K562 (cell line): ENCODE results near the gene NEURL1B. TPM values are rescaled to one million over a fixed set of nuclear protein-coding genes. Genes with fewer than 3 reads are reported as not detected.

Experiments
- ADNP ChIP-seq: fragments of 200-800 bp; sonication (Bioruptor generic); IDR thresholded peaks from 2 replicates; pipeline ENCODE4 v1.6.1; 2016; ENCODE audit warnings: missing genetic modification characterization, missing compliant biosample characterization
- AFF4 ChIP-seq: sonication (generic); formaldehyde crosslinking; IDR thresholded peaks from 2 replicates; pipeline ENCODE4 v1.8.0; 2023; ENCODE audit warnings: mild to moderate bottlenecking, missing genetic modification reagents
- CTCF ChIP-seq, 3 experiments: IDR thresholded peaks in 2 of 3; conservative IDR thresholded peaks in 1 of 3; 2 replicates each; pipeline ENCODE4 v1.5.1; 2011 to 2012; ENCODE audit warnings: low read length in 3 of 3, mild to moderate bottlenecking in 3 of 3, control low read depth in 2 of 3, improper control_type of control experiment in 1 of 3, inconsistent platforms in 1 of 3, low read depth in 1 of 3, mixed read lengths in 1 of 3, moderate library complexity in 1 of 3; ENCODE audit not compliant: insufficient read depth in 2 of 3
- CTCFL ChIP-seq: IDR thresholded peaks from 2 replicates; pipeline ENCODE4 v1.6.1; 2011; ENCODE audit warnings: borderline replicate concordance, low read depth, mild to moderate bottlenecking, moderate library complexity, low read length; ENCODE audit not compliant: insufficient read depth, poor library complexity, severe bottlenecking
- ETV1 ChIP-seq: fragments of 450-650 bp; conservative IDR thresholded peaks from 2 replicates; pipeline ENCODE4 v1.6.1; 2016; ENCODE audit warnings: missing genetic modification characterization, control low read depth, low read depth, missing compliant biosample characterization
- PURB ChIP-seq: sonication (generic); formaldehyde crosslinking; IDR thresholded peaks from 2 replicates; pipeline ENCODE4 v1.9.0; 2021; ENCODE audit warnings: low read depth, mild to moderate bottlenecking, missing genetic modification reagents
- RBM17 ChIP-seq: fragments of 200-400 bp; formaldehyde crosslinking; IDR thresholded peaks from 2 replicates; pipeline ENCODE4 v1.6.1; 2017; ENCODE audit warnings: low read depth, mild to moderate bottlenecking, low read length, borderline replicate concordance
- RFX7 ChIP-seq: fragments of 250-450 bp; sonication (Bioruptor Pico); IDR thresholded peaks from 2 replicates; pipeline ENCODE4 v1.5.1; 2021; ENCODE audit warnings: mild to moderate bottlenecking
- SMARCB1 ChIP-seq: IDR thresholded peaks from 2 replicates; pipeline ENCODE4 v1.6.1; 2011; ENCODE audit warnings: improper control_type of control experiment, low read depth; ENCODE audit not compliant: insufficient read length
- polyA plus RNA-seq, 8 experiments: library from polyadenylated mRNA; depleted of rRNA in 4 of 8; stranded (reverse) in 5 of 8; unstranded in 3 of 8; fragments of >200 nt; fragmentation: Nextera tagmentation in 2 of 8; fragmentation: Illumina TruSeq in 1 of 8; extraction: Ambion mirVana in 2 of 8; extraction: Trizol in 1 of 8; gene quantifications; 2 replicates each; pipeline versions ENCODE4 v1.2.1 to v1.2.3, GENCODE V29; 2011 to 2014; ENCODE audit warnings: inconsistent platforms in 1 of 8, missing spikeins in 1 of 8
- total RNA-seq, 7 experiments: library from RNA; depleted of rRNA in 6 of 7; stranded (reverse); fragments of >200 nt in 6 of 7; fragmentation: Illumina TruSeq in 2 of 7; extraction: Trizol in 2 of 7; gene quantifications; 2 replicates each; pipeline versions ENCODE4 v1.2.1 to v1.2.3, GENCODE V29; 2011 to 2021; ENCODE audit warnings: low replicate concordance in 1 of 7

Gene NEURL1B
- total and polyA plus RNA-seq, 9 of the 15 experiments (the other 6 are each of a cell fraction or from before 2014, with no cell fraction given): 0.04 TPM; not detected in 8

GRCh38 chr5:172707285-172708182 lies 66.5 kb downstream of the NEURL1B start (continued):
- TF ChIP-seq AFF4: no peak
- no peak for TF ChIP-seq RBM17
- peak; percentile 67 to 79 (median 72) for TF ChIP-seq CTCF (IDR thresholded peaks at IDR 0.05 in 2 of 3, conservative IDR thresholded peaks at IDR 0.05 in 1 of 3; ENCODE audit: insufficient read depth in 2 of 3, low read depth in 1 of 3, low read length in 3 of 3)
- no peak for TF ChIP-seq SMARCB1
- TF ChIP-seq PURB (CRISPR knock-in tag): no peak
- 0 out of 2 replicates have a peak, but pooled peaks have one; percentile 43 for TF ChIP-seq ETV1
- TF ChIP-seq RFX7 (CRISPR knock-in tag): no peak
- TF ChIP-seq CTCFL: no peak
- TF ChIP-seq ADNP (tag): no peak
